ENCODE measurements around the gene CSAD. TPM values are rescaled to one million over a fixed set of nuclear protein-coding genes. Genes with fewer than 3 reads are reported as not detected.

CSAD gene
- total and polyA plus RNA-seq, 2 experiments from 2014 or later: 3.2 to 7.1 TPM

DNA sequence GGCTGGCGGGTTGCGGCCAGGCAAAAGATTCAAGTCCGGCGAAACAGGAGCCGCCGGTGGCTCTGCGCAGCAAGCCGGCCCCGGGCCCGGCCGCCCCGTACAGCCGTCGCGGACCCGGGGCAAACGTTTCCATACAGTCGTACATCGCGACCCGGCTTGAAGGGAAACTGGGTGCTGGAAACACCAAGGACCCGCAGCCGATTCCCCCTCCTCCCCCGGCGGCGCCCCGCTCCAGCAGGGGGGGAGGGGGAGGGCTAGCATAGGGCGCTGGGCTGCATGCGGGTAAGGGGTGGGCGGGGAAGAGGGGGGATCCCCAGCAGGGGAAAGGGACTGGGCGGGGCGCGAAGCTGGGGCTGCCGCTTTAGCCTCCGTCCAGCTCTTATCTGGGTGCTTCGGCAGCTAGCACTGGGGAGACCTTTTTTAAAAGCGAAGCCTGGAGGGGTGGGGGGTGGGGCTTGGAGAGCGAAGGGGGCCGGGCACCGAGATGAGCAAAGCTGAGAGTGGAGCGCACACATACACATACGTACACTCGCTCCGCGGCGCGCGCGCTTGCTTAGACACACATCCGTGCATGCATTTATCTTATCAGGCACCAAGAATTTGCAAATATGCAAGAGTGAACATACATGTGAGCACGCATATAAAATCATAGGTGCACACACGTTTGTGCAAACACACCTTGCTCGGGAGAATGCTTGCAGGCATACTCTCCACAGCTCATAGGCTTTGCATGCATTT, 39.4 kb upstream of the CSAD start (continued):
- TF ChIP-seq, protein P1, sequence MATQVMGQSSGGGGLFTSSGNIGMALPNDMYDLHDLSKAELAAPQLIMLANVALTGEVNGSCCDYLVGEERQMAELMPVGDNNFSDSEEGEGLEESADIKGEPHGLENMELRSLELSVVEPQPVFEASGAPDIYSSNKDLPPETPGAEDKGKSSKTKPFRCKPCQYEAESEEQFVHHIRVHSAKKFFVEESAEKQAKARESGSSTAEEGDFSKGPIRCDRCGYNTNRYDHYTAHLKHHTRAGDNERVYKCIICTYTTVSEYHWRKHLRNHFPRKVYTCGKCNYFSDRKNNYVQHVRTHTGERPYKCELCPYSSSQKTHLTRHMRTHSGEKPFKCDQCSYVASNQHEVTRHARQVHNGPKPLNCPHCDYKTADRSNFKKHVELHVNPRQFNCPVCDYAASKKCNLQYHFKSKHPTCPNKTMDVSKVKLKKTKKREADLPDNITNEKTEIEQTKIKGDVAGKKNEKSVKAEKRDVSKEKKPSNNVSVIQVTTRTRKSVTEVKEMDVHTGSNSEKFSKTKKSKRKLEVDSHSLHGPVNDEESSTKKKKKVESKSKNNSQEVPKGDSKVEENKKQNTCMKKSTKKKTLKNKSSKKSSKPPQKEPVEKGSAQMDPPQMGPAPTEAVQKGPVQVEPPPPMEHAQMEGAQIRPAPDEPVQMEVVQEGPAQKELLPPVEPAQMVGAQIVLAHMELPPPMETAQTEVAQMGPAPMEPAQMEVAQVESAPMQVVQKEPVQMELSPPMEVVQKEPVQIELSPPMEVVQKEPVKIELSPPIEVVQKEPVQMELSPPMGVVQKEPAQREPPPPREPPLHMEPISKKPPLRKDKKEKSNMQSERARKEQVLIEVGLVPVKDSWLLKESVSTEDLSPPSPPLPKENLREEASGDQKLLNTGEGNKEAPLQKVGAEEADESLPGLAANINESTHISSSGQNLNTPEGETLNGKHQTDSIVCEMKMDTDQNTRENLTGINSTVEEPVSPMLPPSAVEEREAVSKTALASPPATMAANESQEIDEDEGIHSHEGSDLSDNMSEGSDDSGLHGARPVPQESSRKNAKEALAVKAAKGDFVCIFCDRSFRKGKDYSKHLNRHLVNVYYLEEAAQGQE (IDR thresholded peaks at IDR 0.05; ENCODE audit: unreplicated experiment): no peak
- TF ChIP-seq NANOG (IDR thresholded peaks at IDR 0.05; ENCODE audit: borderline replicate concordance) (no peak), JUNB (IDR thresholded peaks at IDR 0.05; ENCODE audit: unreplicated experiment) (no peak), EZH2phosphoT487 (IDR thresholded peaks at IDR 0.05; ENCODE audit: unreplicated experiment) (no peak)

DNA sequence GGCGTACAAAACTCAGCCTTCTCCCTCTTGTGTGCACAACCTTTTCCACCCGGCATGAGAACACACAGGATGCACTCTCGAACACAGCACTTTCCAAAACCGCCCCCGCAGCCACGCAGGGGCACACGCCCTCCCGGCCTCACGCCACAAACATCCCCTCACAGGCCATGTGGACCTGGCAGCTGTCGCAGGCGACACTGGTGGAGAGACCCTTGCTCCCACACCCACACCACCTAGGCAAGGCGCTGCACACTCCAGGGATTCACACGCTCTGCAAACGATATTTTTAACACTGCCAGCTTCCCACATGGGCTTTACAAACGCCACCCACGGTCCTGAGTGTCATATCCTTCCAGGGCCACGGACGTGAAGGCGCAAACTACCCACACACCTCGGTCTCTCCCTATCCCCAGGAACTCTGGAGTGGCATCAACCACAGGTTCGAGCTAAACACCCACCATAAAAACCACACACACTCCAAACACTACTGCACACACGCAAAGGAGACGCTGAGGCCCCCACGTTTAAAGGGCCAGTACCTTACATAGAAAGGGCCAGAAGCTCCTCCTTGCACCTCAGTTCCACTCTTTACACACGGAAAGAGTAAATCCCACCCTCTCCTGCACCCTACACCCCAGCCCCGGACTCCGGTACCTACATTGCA, 38.7 kb upstream of the CSAD start:
- peaks cover 28% of the 10 kb centered on the region for H3K27me3 Mint-ChIP-seq (ENCODE audit: insufficient read depth, low read depth, poor library complexity)
- H3K4me1 Mint-ChIP-seq: peaks cover 75% of the 10 kb centered on the region
- Histone ChIP-seq H3K9me2 (ENCODE audit: insufficient read depth) (no peaks in the 10 kb centered on the region), H3K4me2 (peak overlapping the region; percentile 91), H3K27me3 (ENCODE audit: insufficient read depth) (peaks cover 15% of the 10 kb centered on the region), H3K4me3 (peak overlapping the region; percentile 95), H3F3A (replicated peaks; ENCODE audit: low read depth) (peaks cover 51% of the 10 kb centered on the region), H4K20me1 (replicated peaks; ENCODE audit: insufficient read depth) (no peaks in the 10 kb centered on the region), H3K27ac (ENCODE audit: low read depth) (no peak overlapping the region), H2AFZ (no peak overlapping the region), H3K4me1 (ENCODE audit: insufficient read depth) (peaks cover 63% of the 10 kb centered on the region), H3K79me2 (replicated peaks; ENCODE audit: insufficient read depth) (peaks cover 36% of the 10 kb centered on the region), H3K36me3 (ENCODE audit: insufficient read depth) (no peaks in the 10 kb centered on the region; the same call in 1 of the 2 replicates)
- peak overlapping the region; percentile 37 for H3K27ac Mint-ChIP-seq
- DNase-seq (ENCODE audit: low spot score): no peak
- TF ChIP-seq CREB1 (CRISPR knock-in tag; IDR thresholded peaks at IDR 0.05; ENCODE audit: low read depth) (no peak), NANOG (IDR thresholded peaks at IDR 0.05; ENCODE audit: borderline replicate concordance) (no peak), EZH2 (IDR thresholded peaks at IDR 0.05; ENCODE audit: low read depth, unreplicated experiment) (no peak), ZNF331 (CRISPR knock-in tag; IDR thresholded peaks at IDR 0.05; ENCODE audit: low read depth) (no peak)
- peak overlapping the region; percentile 94 for H3K4me3 Mint-ChIP-seq
- H3K9me3 Mint-ChIP-seq: peaks cover 4% of the 10 kb centered on the region; the same call in 1 of the 3 replicates
- peaks cover 16% of the 10 kb centered on the region for H3K36me3 Mint-ChIP-seq (ENCODE audit: low read depth)
- ATAC-seq: no peak
